ENCODE results near the gene CEP112. TPM values are rescaled to one million over a fixed set of nuclear protein-coding genes. Genes with fewer than 3 reads are reported as not detected.

CEP112 gene
- total and polyA plus RNA-seq, 10 of the 15 experiments (the other 5 are each of a cell fraction or from before 2014, with no cell fraction given) = 0.11 to 3.8 (median 0.32) TPM; not detected in 1

- H3K36me3 ChIP-seq (ENCODE audit: control insufficient read depth in 2 of 2, insufficient read depth in 2 of 2, low read length in 1 of 2) = no peaks in the 10 kb centered on the region
- H3K27ac ChIP-seq (ENCODE audit: control insufficient read depth, insufficient read depth) = no peak overlapping the region
- intact Hi-C loops (cut with micrococcal nuclease; ENCODE audit: unreplicated experiment) = no loop called here
- H3K27me3 ChIP-seq (replicated peaks in 1 of 2; ENCODE audit: control insufficient read depth in 2 of 2, insufficient read depth in 2 of 2, low read length in 1 of 2) = no peaks in the 10 kb centered on the region
- POLR2A ChIA-PET = no interaction called here
- no peak overlapping the region for H3K9ac ChIP-seq (ENCODE audit: control insufficient read depth, insufficient read depth, low read length)
- SMC1A ChIA-PET (ENCODE audit: uncharacterized antibody, unreplicated experiment) = interaction anchor here (0.6 kb wide), 2 partner anchors 70 to 89 kb away, joined by 3 read pairs; no protein-coding TSS in a partner anchor
- CTCF ChIA-PET = no interaction called here
- no peak for TF ChIP-seq MYC (IDR thresholded peaks at IDR 0.05; ENCODE audit: insufficient read depth, insufficient read length, insufficient replicate concordance, low read length, severe bottlenecking)
- DNase-seq (ENCODE audit: low read depth, low spot score) (no peak), FAIRE-seq (no peak), ATAC-seq (no peak)
- no peaks in the 10 kb centered on the region for H3K9me3 ChIP-seq (replicated peaks; ENCODE audit: control insufficient read depth, insufficient read depth, low read length)
- in situ Hi-C loops (cut with MboI) = no loop called here
- H2AFZ ChIP-seq (ENCODE audit: control insufficient read depth, low read depth, low read length) = no peak overlapping the region
- RAD21 ChIA-PET (ENCODE audit: unreplicated experiment) = no interaction called here
- H3K4me1 ChIP-seq (ENCODE audit: control insufficient read depth, insufficient read depth, low read length) = no peaks in the 10 kb centered on the region
- H3K4me2 ChIP-seq (ENCODE audit: control insufficient read depth, insufficient read depth) = no peak overlapping the region
- H3K4me3 ChIP-seq = no peak overlapping the region
- no TSS peak for BruUV-seq (replicated peaks)
- H3K79me2 ChIP-seq (ENCODE audit: control insufficient read depth, insufficient read depth, low read length) = no peaks in the 10 kb centered on the region
- no peaks in the 10 kb centered on the region for H4K20me1 ChIP-seq (ENCODE audit: control insufficient read depth, insufficient read depth)
- WGBS (ENCODE audit: insufficient coverage, insufficient replicate concordance, low lambda C conversion rate, missing lambda C conversion rate) = 79% methylated on average over 2 of the region's 2 CpGs
Observed at GRCh38 chr17:65707780-65708179, 484.2 kb downstream of the CEP112 start.

DNA sequence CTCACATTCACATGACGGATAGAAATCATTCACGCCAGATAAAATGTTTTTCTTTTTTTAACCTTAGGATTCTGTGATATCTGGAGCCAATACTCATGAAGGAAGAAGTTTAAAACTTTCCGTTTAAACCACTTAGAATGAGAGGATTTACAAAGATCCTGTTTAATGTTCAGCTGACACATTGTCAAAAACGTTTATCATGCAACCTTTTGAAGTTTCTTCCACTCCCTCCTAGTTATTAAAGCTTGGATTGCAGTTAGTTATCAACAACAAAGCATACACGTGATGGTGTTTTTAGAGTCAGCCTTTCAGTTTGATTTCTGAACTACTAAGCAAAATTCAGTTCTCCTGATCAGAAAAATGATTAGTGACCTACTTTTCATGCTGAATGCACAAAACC, 487.2 kb downstream of the CEP112 start:
- H3K4me3 ChIP-seq = no peak overlapping the region
- H3K4me2 ChIP-seq (ENCODE audit: control insufficient read depth, insufficient read depth) = no peak overlapping the region
- FAIRE-seq = no peak
- ATAC-seq = no peak
- SMC1A ChIA-PET (ENCODE audit: uncharacterized antibody, unreplicated experiment) = no interaction called here
- H3K27ac ChIP-seq (ENCODE audit: control insufficient read depth, insufficient read depth) = no peak overlapping the region
- H4K20me1 ChIP-seq (ENCODE audit: control insufficient read depth, insufficient read depth) = no peaks in the 10 kb centered on the region
- H3K9me3 ChIP-seq (replicated peaks; ENCODE audit: control insufficient read depth, insufficient read depth, low read length) = no peaks in the 10 kb centered on the region
- no peak for DNase-seq (ENCODE audit: low read depth, low spot score)
- CTCF ChIA-PET = no interaction called here
- RAD21 ChIA-PET (ENCODE audit: unreplicated experiment) = interaction anchor here (0.6 kb wide), 1 partner anchor 82 kb away, joined by 3 read pairs; no protein-coding TSS in a partner anchor
- in situ Hi-C loops (cut with MboI) = no loop called here
- H2AFZ ChIP-seq (ENCODE audit: control insufficient read depth, low read depth, low read length) = no peak overlapping the region
- no peaks in the 10 kb centered on the region; a peak in 1 of 4 replicates for H3K27me3 ChIP-seq (replicated peaks in 1 of 2; ENCODE audit: control insufficient read depth in 2 of 2, insufficient read depth in 2 of 2, low read length in 1 of 2)
- 37% methylated on average over 5 of the region's 5 CpGs for WGBS (ENCODE audit: insufficient coverage, insufficient replicate concordance, low lambda C conversion rate, missing lambda C conversion rate)
- no peak overlapping the region for H3K9ac ChIP-seq (ENCODE audit: control insufficient read depth, insufficient read depth, low read length)
- intact Hi-C loops (cut with micrococcal nuclease; ENCODE audit: unreplicated experiment) = no loop called here
- H3K36me3 ChIP-seq (ENCODE audit: control insufficient read depth in 2 of 2, insufficient read depth in 2 of 2, low read length in 1 of 2) = no peaks in the 10 kb centered on the region
- H3K79me2 ChIP-seq (ENCODE audit: control insufficient read depth, insufficient read depth, low read length) = no peaks in the 10 kb centered on the region
- no TSS peak for BruUV-seq (replicated peaks)
- POLR2A ChIA-PET = interaction anchor here (0.7 kb wide), 1 partner anchor 13 kb away, joined by 3 read pairs; no protein-coding TSS in a partner anchor
- no peaks in the 10 kb centered on the region for H3K4me1 ChIP-seq (ENCODE audit: control insufficient read depth, insufficient read depth, low read length)
- TF ChIP-seq PKNOX1 (IDR thresholded peaks at IDR 0.05) = no peak
- no peak for TF ChIP-seq KLF5 (IDR thresholded peaks at IDR 0.05; ENCODE audit: partially characterized antibody)
- TF ChIP-seq, protein P1, sequence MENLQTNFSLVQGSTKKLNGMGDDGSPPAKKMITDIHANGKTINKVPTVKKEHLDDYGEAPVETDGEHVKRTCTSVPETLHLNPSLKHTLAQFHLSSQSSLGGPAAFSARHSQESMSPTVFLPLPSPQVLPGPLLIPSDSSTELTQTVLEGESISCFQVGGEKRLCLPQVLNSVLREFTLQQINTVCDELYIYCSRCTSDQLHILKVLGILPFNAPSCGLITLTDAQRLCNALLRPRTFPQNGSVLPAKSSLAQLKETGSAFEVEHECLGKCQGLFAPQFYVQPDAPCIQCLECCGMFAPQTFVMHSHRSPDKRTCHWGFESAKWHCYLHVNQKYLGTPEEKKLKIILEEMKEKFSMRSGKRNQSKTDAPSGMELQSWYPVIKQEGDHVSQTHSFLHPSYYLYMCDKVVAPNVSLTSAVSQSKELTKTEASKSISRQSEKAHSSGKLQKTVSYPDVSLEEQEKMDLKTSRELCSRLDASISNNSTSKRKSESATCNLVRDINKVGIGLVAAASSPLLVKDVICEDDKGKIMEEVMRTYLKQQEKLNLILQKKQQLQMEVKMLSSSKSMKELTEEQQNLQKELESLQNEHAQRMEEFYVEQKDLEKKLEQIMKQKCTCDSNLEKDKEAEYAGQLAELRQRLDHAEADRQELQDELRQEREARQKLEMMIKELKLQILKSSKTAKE (IDR thresholded peaks at IDR 0.05; ENCODE audit: low read depth, poor library complexity, severe bottlenecking) = no peak
- no peak for TF ChIP-seq CHD2 (IDR thresholded peaks at IDR 0.05; ENCODE audit: borderline replicate concordance, low read depth, low read length)
- no peak for TF ChIP-seq IRF5 (IDR thresholded peaks at IDR 0.05; ENCODE audit: borderline replicate concordance)
- TF ChIP-seq, protein P2, sequence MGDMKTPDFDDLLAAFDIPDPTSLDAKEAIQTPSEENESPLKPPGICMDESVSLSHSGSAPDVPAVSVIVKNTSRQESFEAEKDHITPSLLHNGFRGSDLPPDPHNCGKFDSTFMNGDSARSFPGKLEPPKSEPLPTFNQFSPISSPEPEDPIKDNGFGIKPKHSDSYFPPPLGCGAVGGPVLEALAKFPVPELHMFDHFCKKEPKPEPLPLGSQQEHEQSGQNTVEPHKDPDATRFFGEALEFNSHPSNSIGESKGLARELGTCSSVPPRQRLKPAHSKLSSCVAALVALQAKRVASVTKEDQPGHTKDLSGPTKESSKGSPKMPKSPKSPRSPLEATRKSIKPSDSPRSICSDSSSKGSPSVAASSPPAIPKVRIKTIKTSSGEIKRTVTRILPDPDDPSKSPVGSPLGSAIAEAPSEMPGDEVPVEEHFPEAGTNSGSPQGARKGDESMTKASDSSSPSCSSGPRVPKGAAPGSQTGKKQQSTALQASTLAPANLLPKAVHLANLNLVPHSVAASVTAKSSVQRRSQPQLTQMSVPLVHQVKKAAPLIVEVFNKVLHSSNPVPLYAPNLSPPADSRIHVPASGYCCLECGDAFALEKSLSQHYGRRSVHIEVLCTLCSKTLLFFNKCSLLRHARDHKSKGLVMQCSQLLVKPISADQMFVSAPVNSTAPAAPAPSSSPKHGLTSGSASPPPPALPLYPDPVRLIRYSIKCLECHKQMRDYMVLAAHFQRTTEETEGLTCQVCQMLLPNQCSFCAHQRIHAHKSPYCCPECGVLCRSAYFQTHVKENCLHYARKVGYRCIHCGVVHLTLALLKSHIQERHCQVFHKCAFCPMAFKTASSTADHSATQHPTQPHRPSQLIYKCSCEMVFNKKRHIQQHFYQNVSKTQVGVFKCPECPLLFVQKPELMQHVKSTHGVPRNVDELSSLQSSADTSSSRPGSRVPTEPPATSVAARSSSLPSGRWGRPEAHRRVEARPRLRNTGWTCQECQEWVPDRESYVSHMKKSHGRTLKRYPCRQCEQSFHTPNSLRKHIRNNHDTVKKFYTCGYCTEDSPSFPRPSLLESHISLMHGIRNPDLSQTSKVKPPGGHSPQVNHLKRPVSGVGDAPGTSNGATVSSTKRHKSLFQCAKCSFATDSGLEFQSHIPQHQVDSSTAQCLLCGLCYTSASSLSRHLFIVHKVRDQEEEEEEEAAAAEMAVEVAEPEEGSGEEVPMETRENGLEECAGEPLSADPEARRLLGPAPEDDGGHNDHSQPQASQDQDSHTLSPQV (IDR thresholded peaks at IDR 0.05) = no peak

All from GM12878 (cell line).